ENCODE measurements around the gene TJAP1. TPM values are rescaled to one million over a fixed set of nuclear protein-coding genes. Genes with fewer than 3 reads are reported as not detected.

The TJAP1 gene
- total and polyA plus RNA-seq, 2 donors (not counting 3 experiments of a cell fraction or from before 2014, with no cell fraction given), result 28.4 to 31.8 TPM

DNA sequence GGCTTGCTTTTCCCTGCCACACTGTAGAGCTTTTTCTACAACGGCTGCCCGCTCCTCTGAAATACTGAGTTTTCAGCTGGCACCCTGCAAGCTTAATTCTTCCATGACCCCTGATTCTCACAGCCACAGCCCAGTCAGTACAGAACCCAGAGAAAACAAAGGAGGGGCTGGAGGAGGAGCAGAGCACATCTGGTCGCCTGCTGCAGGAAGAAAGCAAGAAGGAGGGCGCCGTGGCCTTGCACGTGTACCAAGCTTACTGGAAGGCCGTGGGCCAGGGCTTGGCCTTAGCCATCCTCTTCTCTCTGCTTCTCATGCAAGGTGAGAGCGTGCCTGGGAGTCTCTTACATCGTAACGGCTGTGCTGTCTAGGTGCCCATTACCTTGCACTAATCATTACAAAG lies 33.3 kb upstream of the TJAP1 start:
- BruUV-seq (replicated peaks), result no TSS peak
- DNase-seq (ENCODE audit: low read depth, low spot score), result no peak
- no peak for TF ChIP-seq FOS (IDR thresholded peaks at IDR 0.05; ENCODE audit: borderline replicate concordance, insufficient read depth, low read length)
- TF ChIP-seq, protein P1, sequence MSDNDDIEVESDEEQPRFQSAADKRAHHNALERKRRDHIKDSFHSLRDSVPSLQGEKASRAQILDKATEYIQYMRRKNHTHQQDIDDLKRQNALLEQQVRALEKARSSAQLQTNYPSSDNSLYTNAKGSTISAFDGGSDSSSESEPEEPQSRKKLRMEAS (IDR thresholded peaks at IDR 0.05; ENCODE audit: insufficient read depth, insufficient read length), result no peak
- TF ChIP-seq POLR2A (IDR thresholded peaks at IDR 0.05; ENCODE audit: low read depth, low read length), result no peak
- no peak for TF ChIP-seq MYC (IDR thresholded peaks at IDR 0.05; ENCODE audit: low read depth, low read length)
- no peak for TF ChIP-seq POLR2AphosphoS5 (IDR thresholded peaks at IDR 0.05; ENCODE audit: insufficient read depth, low read depth, low read length)
- no peak for TF ChIP-seq EZH2 (IDR thresholded peaks at IDR 0.05; ENCODE audit: borderline replicate concordance, low read depth, low read length, severe bottlenecking)
- TF ChIP-seq, protein P2, sequence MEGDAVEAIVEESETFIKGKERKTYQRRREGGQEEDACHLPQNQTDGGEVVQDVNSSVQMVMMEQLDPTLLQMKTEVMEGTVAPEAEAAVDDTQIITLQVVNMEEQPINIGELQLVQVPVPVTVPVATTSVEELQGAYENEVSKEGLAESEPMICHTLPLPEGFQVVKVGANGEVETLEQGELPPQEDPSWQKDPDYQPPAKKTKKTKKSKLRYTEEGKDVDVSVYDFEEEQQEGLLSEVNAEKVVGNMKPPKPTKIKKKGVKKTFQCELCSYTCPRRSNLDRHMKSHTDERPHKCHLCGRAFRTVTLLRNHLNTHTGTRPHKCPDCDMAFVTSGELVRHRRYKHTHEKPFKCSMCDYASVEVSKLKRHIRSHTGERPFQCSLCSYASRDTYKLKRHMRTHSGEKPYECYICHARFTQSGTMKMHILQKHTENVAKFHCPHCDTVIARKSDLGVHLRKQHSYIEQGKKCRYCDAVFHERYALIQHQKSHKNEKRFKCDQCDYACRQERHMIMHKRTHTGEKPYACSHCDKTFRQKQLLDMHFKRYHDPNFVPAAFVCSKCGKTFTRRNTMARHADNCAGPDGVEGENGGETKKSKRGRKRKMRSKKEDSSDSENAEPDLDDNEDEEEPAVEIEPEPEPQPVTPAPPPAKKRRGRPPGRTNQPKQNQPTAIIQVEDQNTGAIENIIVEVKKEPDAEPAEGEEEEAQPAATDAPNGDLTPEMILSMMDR (IDR thresholded peaks at IDR 0.05; ENCODE audit: extremely low read depth in 1 of 2, insufficient read depth in 1 of 2, low read depth in 1 of 2, low read length in 2 of 2), result no peak
- no peak for TF ChIP-seq JUN (IDR thresholded peaks at IDR 0.05; ENCODE audit: borderline replicate concordance, insufficient read depth, insufficient read length, low read depth)
- TF ChIP-seq GATA2 (IDR thresholded peaks at IDR 0.05; ENCODE audit: insufficient read depth, insufficient read length, low read depth, low read length), result no peak
- dilution Hi-C loops (cut with MboI; ENCODE audit: extremely low pct_ligation_motif_present, low sequenced_read_pairs) (no loop called here), intact Hi-C loops (cut with micrococcal nuclease) (no loop called here)
- no peaks in the 10 kb centered on the region for H3K9me1 ChIP-seq (replicated peaks; ENCODE audit: control insufficient read depth, extremely low read depth, insufficient read depth, low read length)
- no peak overlapping the region for H3K9ac ChIP-seq (replicated peaks; ENCODE audit: extremely low read depth, insufficient read depth, low read length)
- peaks cover 5 to 38% of the 10 kb centered on the region in 2 experiments for H3K36me3 ChIP-seq (ENCODE audit: control insufficient read depth in 2 of 2, extremely low read depth in 1 of 2, insufficient read depth in 2 of 2, low read length in 2 of 2)
- H2AFZ ChIP-seq (ENCODE audit: low read depth, low read length), result no peak overlapping the region
- H3K79me2 ChIP-seq (ENCODE audit: control insufficient read depth, insufficient read depth, low read length), result no peaks in the 10 kb centered on the region
- no peaks in the 10 kb centered on the region for H4K20me1 ChIP-seq (replicated peaks; ENCODE audit: control insufficient read depth, extremely low read depth, insufficient read depth, low read length)
- H3K27ac ChIP-seq (ENCODE audit: insufficient read depth, low read depth, low read length), result no peak overlapping the region
- ChIA-PET POLR2A (no interaction called here), CTCF (interaction anchor here (1.4 kb wide), 1 partner anchor 63 kb away, joined by 5 read pairs; no protein-coding TSS in a partner anchor)
- no peak for FAIRE-seq
- H3K27me3 ChIP-seq (ENCODE audit: control insufficient read depth in 2 of 2, insufficient read depth in 2 of 2, low read length in 2 of 2), result no peaks in the 10 kb centered on the region
- H3K4me1 ChIP-seq (ENCODE audit: control insufficient read depth, extremely low read depth, insufficient read depth, low read length), result no peaks in the 10 kb centered on the region
- H3K4me2 ChIP-seq (ENCODE audit: insufficient read depth, low read length), result no peak overlapping the region
- H3K9me3 ChIP-seq (replicated peaks; ENCODE audit: control insufficient read depth, insufficient read depth, low read length), result no peaks in the 10 kb centered on the region
- no peak overlapping the region for H3K4me3 ChIP-seq (replicated peaks in 1 of 3; ENCODE audit: insufficient read depth in 1 of 3, low read depth in 1 of 3, low read length in 3 of 3)
